Activated CD4-positive, alpha-beta T cell treated with anti-CD3 and anti-CD28 coated beads for 1 hour (primary cell): Measurements from ENCODE around the gene SLC25A13.

Experiments used
- DNase-seq: peaks from one replicate; pipeline ENCODE4 v3.0.0-alpha.2; 2020

Gene SLC25A13

DNA sequence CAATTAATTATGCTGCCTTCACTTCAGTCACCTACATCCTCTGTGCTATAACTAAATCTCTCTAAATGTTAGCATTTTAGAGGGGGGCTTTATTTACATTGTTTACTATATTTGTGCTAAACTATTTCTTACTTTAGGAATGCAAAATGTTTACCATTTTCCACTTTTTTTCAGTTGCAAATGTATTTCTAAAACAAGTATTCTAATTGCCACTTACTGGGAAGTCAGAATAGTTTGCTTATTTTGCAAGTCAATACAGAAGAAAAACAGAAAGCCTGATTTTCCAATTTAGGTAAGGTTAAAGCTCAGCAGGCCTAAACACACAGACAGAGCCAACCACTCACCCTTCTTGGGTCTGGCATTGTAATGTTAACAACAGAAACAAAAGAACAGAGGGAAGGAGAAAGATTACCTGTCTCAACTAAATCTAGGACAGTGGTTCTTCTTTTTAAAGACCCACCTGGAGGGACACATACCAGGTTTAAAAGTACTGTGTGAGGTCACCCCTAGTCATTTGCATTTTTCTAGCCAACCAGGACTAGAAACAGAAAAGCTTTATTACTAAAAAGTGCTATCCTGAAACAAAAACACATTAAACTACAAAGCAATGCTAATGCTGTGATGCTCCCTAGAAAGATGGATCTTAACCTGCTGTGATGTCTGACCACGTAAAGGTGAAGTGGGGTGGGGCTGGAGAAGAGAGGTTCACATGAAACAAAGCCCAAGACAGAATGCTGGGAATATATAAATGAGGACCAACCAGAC, 178.2 kb downstream of the SLC25A13 start:
- no peak for DNase-seq

DNA sequence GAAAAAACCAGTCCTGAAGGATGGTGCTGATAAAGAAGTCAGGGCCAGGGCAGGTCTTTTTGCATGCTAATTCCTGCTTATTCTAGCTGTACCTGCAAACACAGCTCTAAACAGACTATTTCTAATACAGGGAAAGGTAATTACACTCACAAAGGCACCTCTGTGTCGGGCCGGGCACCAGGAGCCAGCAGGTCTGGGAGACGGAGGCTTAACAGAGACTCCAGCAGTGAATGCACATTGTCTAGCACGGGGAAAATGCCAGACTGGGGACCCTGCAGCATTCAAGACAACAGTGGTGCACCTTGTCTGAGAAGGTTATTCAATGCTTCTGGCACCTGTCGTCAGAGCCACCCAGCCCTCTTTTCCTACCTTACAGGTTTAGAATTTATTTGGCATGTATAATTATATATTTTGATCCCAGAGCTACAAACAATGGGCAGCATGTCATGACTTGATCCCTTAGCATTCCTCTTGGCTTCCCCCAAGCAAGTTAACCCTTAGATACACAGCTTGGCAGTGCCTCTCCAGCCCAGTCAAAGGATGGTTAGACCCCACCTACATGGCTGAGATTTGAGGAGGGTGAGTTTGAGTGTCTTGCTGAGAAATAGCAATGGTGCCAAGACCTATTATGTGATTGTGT, 185.2 kb downstream of the SLC25A13 start:
- DNase-seq = no peak

DNA sequence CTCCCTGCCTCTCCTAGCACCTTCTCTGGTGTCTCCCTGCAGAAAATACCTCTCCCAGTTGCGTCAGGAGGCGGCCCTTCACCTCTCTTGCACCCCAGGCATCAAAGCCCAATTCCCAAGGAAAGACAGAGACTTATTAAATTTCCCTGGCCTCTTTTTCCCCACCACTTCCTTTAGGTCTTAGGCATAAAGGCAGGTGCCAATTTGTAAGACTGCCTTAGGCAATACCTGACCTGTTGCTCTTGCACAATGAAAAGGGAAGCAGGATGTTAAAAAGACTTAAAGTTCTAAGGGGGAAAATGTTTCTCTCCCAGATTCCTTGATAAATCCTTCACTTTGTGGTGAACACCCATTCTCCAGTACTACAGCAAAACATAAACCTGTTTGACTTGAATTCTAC, 186.7 kb downstream of the SLC25A13 start:
- DNase-seq = no peak

DNA sequence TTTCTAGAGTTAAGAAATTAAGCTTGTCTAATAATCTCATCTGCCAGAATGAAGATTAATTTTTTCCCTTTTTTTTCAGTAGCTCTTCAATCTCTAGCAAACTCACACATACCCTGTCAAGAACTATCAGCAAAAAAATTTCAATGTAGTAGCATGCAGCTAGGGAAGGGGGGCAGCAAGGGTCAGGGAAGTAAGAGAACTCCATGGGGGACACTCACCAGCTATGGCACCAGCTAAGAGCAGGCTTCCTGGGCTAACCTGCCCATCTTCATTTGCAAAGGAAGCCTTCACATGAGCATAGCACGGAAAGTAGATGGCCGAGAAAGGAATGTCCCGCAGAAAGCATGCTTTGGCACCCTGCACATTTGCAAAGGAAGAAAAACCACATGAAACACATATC, 190.4 kb downstream of the SLC25A13 start:
- DNase-seq = no peak

DNA sequence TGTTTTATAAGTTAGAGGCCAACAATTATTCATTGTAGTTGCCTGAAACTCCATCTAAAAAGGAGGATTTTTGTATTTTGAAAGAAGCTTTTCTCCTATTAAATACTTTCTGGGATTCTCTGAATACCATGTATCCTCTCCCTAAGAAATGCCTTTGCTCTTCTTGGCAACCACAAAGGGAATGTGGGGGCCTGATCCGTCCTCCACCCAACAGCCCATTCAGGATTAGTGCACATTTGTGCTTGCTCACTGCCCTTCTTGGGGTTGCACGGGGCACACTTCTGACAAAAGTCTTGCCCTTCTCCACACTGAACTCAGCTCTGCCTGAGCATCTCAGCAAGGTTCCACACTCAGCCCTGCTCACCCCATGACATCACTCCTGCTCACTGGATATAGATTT, 194.2 kb downstream of the SLC25A13 start:
- no peak for DNase-seq

DNA sequence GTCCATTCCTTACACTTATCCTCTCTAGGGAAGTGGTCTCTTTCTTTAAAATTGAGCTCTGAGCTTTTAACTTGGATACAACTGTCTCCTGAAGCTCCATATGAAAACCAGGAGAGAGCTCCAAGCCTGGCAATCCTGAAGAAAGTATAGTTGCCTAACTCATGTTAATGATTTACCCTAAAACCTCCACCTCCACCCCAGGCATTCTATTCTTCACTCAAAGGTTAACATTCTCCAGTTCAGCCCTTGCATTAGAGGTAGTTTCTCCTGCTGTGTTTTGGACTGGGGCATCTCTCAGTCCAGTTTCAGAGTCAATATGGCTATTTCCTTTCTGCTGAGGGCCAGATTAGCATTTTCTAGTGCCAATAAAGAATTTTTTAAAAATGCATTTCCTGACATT, 195.5 kb downstream of the SLC25A13 start:
- no peak for DNase-seq

DNA sequence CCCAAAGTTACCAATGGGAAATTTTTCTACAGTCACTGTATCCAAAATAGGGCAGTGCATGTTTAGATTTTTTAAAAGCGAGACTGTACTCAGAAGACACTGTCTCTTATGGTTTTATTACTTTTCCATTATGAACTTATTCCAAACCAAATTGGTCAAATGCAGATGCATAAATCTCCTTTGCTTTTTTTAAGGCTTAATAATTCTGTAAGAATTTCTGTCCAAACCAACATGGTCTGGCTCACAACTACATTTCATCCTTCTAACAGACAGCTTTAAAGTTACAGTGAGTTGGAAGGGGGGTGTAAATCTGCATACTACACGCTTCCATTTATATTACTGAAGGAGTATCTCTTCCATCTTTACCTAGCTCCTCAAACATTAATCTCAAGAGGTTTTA, 199.2 kb downstream of the SLC25A13 start:
- no peak for DNase-seq

DNA sequence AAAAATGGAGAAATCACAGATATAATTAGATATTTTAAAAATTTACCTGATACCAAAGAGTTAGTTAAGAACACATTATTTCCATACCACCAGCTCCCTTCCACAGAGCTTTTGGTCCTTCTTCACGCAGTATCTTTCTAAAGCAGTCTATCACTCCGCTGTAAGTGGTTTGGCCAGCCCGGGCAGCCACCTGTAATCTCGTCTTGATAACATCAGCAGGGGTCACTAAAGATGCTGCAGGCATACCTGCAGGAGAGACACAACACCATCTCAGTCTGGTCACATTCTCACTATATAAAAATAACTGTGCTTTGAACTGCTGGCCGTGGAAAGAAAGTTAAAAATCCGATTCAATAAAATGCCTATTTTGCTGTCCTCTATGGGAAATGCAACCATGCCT, 200.1 kb downstream of the SLC25A13 start:
- DNase-seq = no peak

DNA sequence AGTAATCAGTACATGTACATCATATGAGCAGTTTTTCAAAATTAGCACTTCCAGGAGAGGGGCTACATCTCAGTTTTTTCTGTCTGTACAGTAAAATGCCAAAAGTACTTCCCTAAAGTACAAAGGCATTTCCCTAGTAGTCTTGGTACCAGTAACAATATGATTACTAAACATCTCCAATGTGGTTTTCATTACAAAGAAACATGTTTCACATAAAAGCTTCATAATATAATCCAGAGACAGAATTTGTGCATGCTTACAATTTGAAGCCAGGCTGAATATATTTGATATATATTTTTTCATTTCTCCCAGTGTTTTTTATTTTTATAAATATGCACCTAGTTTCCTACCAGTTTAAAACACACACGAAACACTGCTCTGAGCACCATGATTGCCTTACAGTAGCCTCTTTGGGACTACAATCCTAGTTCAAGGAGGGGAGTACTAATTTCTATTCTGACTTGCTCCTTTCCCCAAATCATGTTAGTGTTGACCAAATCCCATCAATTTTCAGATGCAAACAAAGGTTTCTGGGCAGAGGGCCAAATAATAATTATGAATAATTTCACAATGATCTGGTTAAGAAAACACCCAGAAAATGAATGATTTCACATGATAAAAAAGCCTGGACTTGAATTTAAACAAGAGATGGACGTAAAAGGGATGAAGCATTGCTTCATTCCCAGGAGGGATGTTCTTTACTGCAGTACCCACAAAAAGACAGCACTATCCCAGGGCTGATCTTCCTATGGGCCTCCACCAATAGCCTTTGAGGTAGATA, 201.3 kb downstream of the SLC25A13 start:
- DNase-seq = no peak

DNA sequence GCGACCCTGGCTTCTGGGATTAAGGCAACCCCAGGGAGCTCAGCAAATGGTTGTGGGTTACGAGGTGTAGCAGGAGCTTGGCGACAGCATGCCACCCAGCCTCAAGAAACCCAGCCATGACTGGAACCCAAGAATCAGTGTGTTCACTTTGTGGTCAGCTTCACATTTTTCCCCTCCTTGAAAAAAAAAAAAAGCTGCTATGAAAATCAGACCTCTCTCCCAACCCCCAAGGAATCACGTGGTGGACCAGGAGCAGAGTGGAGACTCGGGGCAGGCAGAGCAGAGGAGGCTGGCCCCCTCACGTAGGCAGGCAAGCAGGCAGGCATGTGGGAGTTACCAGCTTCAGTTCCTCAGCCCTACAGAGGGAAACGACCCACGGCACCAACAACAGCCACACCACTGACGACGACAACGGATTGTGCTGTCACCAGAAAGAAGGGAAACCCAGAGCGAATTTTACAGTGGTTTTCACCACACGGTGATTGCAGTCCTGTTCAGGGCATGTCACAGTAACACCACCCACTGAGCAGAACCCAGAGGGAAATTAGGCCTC, 203.4 kb downstream of the SLC25A13 start:
- no peak for DNase-seq

DNA sequence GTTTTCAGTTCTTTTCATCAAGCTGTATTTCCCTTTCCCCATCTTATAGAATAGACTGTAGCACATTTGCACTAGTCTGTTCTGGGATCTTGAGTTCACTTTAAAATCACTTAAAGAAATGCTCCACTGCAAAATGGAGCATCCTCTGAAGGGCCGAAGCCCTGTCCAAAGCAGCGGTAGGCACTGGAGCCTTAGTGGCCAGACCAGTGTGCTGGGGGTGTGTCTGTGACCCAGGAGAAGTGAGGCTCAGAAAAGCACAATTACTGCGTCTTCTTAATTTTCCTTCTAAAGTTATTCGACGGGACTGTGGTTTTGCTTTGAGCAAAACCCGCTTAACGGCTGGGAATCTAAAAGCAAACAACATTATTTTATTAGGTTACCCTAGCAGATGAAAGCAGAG, 205.7 kb downstream of the SLC25A13 start:
- DNase-seq = no peak

DNA sequence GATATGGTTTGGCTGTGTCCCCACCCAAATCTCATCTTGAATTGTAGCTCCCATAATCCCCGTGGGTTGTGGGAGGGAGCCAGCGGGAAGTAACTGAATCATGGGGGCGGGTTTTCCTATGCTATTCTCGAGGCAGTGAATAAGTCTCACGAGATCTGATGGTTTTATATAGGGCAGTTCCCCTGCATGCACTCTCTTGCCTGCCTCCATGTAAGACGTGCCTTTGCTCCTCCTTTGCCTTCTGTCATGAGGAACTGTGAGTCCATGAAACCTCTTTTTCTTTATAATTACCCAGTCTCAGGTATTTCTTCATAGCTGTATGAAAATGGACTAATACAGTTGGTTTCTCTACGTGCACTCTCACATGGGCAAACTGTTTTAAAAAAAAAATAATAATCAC, 207.7 kb downstream of the SLC25A13 start:
- DNase-seq = no peak

DNA sequence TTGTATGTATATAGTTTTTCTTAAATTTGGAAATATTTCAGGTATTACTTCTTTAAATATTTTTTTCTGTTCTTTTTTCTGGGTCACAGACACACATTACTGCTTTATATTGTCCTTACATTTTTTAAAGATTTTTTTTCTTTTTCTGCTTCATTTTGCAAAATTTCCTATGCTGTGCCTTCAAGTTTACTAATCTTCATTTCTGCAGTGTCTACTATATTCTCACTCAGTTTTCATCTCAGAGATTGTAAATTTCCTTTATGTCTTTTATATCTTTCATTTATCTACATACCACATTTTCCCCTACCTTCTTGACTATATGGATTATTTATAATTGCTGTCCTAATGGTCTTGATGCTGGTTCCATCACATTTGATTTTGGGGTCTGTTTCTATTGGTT, 210.5 kb downstream of the SLC25A13 start:
- DNase-seq = no peak

DNA sequence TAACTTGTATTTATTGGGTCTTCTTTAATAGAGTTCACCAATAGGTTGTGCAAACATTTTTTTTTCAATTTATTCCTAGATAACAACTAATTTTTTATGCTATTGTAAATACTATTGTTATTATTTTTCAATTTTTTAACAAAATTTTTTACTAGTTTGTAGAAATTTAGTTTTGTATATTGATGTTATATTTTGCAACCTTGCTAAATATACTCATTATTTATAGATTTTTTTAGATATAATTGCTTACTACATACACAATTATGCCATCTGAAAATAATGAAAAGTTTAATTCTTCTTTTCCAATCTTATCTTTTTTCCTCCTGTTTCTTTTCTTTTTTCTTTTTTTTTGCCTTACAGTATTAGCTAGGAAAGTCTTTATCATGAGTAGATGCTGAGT, 216.9 kb downstream of the SLC25A13 start:
- no peak for DNase-seq

DNA sequence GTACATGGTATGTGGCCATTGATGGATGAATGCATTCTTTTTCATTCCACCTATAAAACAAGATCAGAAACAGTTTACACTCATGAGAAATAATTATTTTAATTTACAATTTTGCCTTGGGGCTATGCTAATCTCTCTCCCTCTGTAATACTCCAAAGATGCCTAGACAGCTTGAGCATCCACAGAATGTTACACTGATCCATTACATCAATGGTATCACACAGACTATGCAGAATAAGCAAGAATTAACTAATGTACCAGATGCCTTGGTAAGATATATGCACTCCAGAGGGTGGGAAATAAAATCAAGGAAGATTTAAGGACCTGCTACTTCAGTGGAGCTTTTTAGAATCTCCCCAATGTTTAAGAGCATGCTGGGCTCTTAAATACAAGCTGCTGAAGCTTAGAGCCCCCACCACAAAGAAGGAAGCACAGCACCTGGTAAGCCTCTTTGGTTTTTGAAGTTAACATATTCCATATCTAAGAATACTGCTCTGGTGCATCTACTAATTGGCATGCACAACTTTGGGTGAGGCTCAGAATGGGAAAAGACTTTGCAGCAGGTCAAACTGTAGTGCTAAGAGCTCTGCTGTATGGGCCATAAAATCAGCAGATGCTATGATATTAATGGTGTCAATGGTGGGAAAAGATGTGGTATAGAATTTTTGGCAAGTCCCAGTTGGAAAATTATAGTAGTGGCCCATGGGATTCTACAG, 219.6 kb downstream of the SLC25A13 start:
- no peak for DNase-seq

DNA sequence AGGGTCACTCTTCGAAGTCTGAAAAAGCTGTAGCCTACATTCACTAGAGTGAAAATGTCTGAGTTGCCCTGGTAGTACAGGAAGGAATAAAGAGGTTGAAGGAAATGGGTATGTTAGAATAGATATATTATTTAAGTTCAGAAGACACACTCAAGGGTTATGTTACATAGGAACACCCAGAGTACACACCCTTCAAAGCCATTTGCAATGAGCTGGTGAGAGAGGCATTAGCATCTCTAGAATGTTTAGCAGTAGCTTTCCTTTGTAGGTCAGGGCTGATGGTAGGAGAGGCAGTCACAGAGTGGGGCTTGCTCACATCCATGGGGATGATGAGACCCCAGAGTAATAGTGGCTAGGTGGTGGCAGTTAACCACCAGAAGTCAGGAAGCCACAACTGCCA, 221.2 kb downstream of the SLC25A13 start:
- no peak for DNase-seq

DNA sequence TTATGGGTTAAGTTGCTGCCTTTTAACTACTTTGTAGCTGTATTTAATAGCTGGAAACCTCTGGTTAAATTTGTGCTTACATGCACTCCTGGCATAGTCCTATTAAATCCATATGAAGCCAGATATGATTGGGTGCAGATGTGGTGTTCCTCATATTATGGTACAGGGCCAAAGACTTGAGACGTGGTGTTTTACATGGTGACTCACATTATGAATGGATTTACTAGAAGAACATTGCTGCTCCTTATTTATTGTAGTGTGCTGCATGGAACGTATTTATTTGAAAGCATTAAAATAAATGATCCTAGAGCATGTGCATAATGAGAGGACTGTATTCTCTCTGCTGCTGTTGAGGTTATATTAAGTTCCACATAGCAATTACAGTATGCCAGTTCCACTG, 224.1 kb downstream of the SLC25A13 start:
- DNase-seq = no peak

DNA sequence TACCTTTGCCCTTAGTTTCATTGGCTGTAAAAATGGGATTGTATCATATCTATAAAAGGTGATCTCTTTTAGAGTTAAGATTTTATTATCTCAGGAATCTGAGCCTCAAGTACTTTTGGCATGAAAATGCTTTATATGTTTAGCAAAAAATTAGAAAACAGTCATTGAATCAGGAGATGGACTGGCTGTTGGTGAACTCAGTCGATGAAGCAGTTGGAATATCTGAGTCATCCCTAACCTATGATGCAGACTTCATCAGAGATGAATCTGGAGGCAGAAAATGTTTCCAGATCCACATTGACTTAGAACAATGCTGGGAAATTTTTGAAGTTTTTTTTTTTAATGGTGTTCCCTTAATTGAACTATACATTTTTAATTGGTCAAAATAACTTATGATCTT, 228.5 kb downstream of the SLC25A13 start:
- no peak for DNase-seq

DNA sequence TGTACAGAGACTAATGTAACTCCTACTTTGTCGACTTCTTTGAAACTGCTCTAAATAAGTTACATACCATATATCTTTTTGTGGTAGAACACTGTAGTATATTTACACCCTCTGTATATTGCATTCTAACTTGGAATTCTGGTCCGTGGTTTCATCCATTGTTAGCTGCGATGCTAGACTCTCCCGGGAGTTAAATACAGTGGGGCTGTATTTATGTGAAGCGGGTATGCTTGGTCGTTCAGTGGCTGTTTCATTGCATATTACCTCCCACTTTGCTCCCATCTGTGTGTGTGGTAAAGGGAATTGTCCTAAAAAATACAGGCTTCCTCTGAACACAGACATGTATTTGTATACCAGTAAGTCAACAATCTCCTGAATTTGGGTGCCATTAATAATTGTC, 231.1 kb downstream of the SLC25A13 start:
- no peak for DNase-seq

DNA sequence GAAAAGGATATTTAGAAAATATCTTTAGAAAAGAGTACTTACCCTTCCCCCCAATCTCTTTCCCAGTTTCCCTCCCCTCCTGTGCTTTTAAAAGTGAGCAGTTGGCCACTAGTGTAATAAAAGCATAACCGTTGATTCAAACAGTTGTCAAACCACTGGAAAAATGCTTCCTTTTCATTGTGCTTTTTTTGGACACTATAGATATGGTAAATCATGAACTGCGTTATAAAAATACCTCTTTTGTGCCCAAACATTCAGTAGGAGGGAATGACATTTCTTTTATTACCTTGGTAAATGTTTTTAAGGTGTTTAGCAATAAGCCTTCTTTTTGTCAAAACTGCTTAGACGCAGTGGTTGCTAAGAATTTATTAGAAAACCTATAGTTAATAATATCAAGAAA, 232.4 kb downstream of the SLC25A13 start:
- no peak for DNase-seq

DNA sequence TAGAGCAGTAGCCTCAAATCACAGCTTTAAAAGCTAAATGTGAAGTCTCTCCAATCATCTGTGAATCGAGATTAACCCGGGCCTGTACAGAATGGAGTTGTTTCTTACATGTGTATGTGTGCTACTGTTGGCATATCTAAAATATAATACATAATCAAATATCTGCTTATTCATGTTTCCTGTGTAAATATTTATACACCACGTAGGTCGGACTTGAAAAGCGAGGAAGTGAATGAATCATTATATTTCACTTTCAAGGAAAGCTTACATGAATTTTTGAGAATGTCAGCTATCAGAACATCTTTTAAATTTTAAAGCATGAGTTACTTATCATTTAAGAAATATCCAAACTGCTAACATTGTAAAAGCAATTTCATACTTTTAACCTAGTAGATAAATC, 233.3 kb downstream of the SLC25A13 start:
- DNase-seq = no peak

DNA sequence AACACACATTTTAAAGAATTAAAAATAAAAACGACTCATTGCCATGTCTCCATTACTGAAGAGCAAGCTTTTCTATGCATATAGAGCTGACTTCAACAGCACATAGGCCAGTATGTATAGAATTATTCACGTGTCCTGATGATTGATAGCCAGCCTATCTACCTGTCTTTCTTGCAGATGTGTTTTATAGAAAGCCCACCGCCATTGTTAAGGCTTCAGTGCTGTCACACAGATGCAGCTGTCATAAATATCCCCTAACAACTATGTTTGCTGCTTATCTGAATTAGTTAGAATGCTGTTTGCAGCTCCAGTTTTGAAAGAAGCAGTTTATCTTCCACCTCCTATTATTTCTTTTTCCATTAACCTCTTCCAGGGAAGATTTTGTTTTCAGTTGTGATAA, 235.9 kb downstream of the SLC25A13 start:
- DNase-seq = no peak

DNA sequence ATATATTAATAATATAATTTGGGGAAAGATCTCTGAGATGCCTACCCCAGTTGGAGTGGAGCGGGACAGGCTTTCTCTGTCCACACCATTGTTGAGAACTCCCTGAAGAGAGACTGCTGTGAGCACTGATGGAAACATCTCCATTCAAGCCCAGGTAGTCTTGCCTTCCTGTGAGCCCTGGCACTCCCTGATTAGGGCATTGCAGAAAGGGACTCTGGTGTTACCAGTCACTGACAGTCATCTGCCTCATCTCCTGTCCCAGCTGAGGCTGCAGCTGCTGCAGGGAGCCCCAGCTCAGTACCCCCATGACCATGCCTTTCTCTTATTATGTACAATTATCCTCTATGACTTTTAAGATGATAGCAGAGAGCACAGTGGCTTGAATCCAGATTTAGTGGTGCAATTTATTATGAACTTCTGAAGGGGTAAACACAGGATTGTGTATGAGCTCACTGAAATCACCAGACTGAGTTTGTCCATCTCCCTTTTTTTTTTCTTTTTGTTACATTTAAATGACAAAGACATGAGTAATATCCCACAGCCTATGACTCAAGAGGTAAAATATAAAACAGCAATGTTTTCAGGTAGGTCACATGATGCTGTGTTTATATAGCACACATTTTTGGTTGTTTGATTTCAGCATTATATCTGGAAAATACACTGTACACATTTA, 236.9 kb downstream of the SLC25A13 start:
- DNase-seq = no peak
